Measurements from ENCODE around the gene PSTPIP1. TPM values are rescaled to one million over a fixed set of nuclear protein-coding genes. Genes with fewer than 3 reads are reported as not detected.

The PSTPIP1 gene
- polyA plus RNA-seq, 1 donor from 2014 or later: not detected

DNA sequence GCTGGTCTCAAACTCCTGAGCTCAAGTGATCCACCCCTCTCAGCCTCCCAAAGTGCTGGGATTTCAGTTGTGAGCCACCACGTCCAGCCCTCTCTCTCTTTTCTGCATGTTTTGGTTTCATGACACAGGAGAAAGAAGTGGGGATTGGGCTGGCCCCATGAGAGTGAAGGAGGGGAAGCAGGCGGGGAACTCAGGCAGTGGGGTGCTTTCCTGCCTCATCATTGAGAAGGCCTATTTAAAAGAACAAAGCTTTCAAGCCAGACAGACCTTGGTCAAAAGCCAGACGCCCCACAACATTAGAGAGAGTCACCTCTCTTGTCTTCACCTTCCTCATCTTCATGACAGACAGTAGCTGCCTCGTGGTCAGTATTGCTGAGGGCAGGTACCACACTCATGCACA lies 15.9 kb downstream of the PSTPIP1 start:
- Histone ChIP-seq H3K4me2 (ENCODE audit: low read length) (no peak overlapping the region), H3K79me2 (replicated peaks; ENCODE audit: insufficient read depth, low read length) (no peaks in the 10 kb centered on the region), H3K27ac (ENCODE audit: low read length) (no peak overlapping the region), H3K36me3 (ENCODE audit: insufficient read depth, low read length) (no peaks in the 10 kb centered on the region), H3K4me3 (ENCODE audit: low read length) (no peak overlapping the region), H3K9me2 (ENCODE audit: insufficient read depth, low read length) (no peaks in the 10 kb centered on the region), H3K27me3 (ENCODE audit: insufficient read depth, low read depth, low read length) (no peaks in the 10 kb centered on the region), H4K20me1 (ENCODE audit: insufficient read depth) (no peaks in the 10 kb centered on the region), H3F3A (ENCODE audit: insufficient read depth, low read length, poor library complexity, severe bottlenecking) (no peaks in the 10 kb centered on the region), H3K9ac (ENCODE audit: low read length) (no peak overlapping the region), H3K9me3 (ENCODE audit: low read length) (no peaks in the 10 kb centered on the region), H2AFZ (ENCODE audit: low read depth, low read length) (no peak overlapping the region)
- TF ChIP-seq TAF1 (IDR thresholded peaks at IDR 0.05; ENCODE audit: low read depth) (no peak), EZH2 (IDR thresholded peaks at IDR 0.05; ENCODE audit: borderline replicate concordance, insufficient read depth, low read length, poor library complexity, severe bottlenecking) (no peak), MXI1 (conservative IDR thresholded peaks at IDR 0.05; ENCODE audit: poor library complexity, severe bottlenecking) (no peak), SMC3 (conservative IDR thresholded peaks at IDR 0.05; ENCODE audit: poor library complexity) (no peak), POLR2AphosphoS5 (IDR thresholded peaks at IDR 0.05) (no peak), RAD21 (conservative IDR thresholded peaks at IDR 0.05) (no peak), EP300 (conservative IDR thresholded peaks at IDR 0.05; ENCODE audit: poor library complexity, severe bottlenecking) (no peak)
- TF ChIP-seq, protein P1, sequence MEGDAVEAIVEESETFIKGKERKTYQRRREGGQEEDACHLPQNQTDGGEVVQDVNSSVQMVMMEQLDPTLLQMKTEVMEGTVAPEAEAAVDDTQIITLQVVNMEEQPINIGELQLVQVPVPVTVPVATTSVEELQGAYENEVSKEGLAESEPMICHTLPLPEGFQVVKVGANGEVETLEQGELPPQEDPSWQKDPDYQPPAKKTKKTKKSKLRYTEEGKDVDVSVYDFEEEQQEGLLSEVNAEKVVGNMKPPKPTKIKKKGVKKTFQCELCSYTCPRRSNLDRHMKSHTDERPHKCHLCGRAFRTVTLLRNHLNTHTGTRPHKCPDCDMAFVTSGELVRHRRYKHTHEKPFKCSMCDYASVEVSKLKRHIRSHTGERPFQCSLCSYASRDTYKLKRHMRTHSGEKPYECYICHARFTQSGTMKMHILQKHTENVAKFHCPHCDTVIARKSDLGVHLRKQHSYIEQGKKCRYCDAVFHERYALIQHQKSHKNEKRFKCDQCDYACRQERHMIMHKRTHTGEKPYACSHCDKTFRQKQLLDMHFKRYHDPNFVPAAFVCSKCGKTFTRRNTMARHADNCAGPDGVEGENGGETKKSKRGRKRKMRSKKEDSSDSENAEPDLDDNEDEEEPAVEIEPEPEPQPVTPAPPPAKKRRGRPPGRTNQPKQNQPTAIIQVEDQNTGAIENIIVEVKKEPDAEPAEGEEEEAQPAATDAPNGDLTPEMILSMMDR (IDR thresholded peaks at IDR 0.05; ENCODE audit: poor library complexity, severe bottlenecking): no peak
- TF ChIP-seq, protein P2, sequence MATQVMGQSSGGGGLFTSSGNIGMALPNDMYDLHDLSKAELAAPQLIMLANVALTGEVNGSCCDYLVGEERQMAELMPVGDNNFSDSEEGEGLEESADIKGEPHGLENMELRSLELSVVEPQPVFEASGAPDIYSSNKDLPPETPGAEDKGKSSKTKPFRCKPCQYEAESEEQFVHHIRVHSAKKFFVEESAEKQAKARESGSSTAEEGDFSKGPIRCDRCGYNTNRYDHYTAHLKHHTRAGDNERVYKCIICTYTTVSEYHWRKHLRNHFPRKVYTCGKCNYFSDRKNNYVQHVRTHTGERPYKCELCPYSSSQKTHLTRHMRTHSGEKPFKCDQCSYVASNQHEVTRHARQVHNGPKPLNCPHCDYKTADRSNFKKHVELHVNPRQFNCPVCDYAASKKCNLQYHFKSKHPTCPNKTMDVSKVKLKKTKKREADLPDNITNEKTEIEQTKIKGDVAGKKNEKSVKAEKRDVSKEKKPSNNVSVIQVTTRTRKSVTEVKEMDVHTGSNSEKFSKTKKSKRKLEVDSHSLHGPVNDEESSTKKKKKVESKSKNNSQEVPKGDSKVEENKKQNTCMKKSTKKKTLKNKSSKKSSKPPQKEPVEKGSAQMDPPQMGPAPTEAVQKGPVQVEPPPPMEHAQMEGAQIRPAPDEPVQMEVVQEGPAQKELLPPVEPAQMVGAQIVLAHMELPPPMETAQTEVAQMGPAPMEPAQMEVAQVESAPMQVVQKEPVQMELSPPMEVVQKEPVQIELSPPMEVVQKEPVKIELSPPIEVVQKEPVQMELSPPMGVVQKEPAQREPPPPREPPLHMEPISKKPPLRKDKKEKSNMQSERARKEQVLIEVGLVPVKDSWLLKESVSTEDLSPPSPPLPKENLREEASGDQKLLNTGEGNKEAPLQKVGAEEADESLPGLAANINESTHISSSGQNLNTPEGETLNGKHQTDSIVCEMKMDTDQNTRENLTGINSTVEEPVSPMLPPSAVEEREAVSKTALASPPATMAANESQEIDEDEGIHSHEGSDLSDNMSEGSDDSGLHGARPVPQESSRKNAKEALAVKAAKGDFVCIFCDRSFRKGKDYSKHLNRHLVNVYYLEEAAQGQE (IDR thresholded peaks at IDR 0.05; ENCODE audit: borderline replicate concordance): no peak

DNA sequence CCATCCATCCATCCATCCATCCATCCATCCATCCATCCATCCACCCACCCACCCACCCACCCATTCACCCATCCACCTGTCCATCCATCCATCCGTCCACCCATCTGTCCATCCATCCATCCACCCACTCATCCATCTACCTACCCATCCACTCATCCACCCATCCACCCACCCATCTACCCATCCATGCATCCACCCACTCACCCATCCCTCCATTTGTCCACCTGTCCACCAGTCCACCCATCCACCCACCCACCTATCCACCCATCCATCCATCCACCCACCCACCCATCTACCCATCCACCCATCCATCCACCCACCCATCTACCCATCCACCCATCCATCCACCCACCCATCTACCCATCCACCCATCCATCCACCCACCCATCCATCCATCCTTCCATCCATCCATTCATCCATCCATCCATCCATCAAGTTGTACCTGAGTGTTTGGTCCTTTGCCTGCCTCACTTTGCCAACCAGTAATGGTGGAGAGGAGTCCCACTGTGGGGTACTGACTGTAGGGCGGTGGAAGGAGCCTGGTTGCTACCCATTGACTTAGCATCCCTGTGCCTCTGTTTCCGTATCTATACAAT lies 17.3 kb downstream of the PSTPIP1 start:
- Histone ChIP-seq H3K4me3 (ENCODE audit: low read length) (no peak overlapping the region), H3K36me3 (ENCODE audit: insufficient read depth, low read length) (no peaks in the 10 kb centered on the region), H4K20me1 (ENCODE audit: insufficient read depth) (no peaks in the 10 kb centered on the region), H2AFZ (ENCODE audit: low read depth, low read length) (no peak overlapping the region), H3K9ac (ENCODE audit: low read length) (no peak overlapping the region), H3K4me2 (ENCODE audit: low read length) (no peak overlapping the region), H3K79me2 (replicated peaks; ENCODE audit: insufficient read depth, low read length) (no peaks in the 10 kb centered on the region), H3K9me3 (ENCODE audit: low read length) (no peaks in the 10 kb centered on the region), H3K27me3 (ENCODE audit: insufficient read depth, low read depth, low read length) (no peaks in the 10 kb centered on the region), H3K27ac (ENCODE audit: low read length) (no peak overlapping the region), H3F3A (ENCODE audit: insufficient read depth, low read length, poor library complexity, severe bottlenecking) (no peaks in the 10 kb centered on the region), H3K9me2 (ENCODE audit: insufficient read depth, low read length) (no peaks in the 10 kb centered on the region)
- no peak for TF ChIP-seq POLR2AphosphoS5 (IDR thresholded peaks at IDR 0.05)
- TF ChIP-seq SMC3 (conservative IDR thresholded peaks at IDR 0.05; ENCODE audit: poor library complexity): no peak
- TF ChIP-seq, protein P1 (IDR thresholded peaks at IDR 0.05; ENCODE audit: poor library complexity, severe bottlenecking): no peak
- TF ChIP-seq EZH2 (IDR thresholded peaks at IDR 0.05; ENCODE audit: borderline replicate concordance, insufficient read depth, low read length, poor library complexity, severe bottlenecking): no peak
- no peak for TF ChIP-seq TAF1 (IDR thresholded peaks at IDR 0.05; ENCODE audit: low read depth)
- no peak for TF ChIP-seq EP300 (conservative IDR thresholded peaks at IDR 0.05; ENCODE audit: poor library complexity, severe bottlenecking)
- no peak for TF ChIP-seq RAD21 (conservative IDR thresholded peaks at IDR 0.05)
- TF ChIP-seq, protein P2 (IDR thresholded peaks at IDR 0.05; ENCODE audit: borderline replicate concordance): no peak
- no peak for TF ChIP-seq MXI1 (conservative IDR thresholded peaks at IDR 0.05; ENCODE audit: poor library complexity, severe bottlenecking)

All from neural cell (in vitro differentiated cells).